ENCODE measurements around the gene COQ10B.

DNA sequence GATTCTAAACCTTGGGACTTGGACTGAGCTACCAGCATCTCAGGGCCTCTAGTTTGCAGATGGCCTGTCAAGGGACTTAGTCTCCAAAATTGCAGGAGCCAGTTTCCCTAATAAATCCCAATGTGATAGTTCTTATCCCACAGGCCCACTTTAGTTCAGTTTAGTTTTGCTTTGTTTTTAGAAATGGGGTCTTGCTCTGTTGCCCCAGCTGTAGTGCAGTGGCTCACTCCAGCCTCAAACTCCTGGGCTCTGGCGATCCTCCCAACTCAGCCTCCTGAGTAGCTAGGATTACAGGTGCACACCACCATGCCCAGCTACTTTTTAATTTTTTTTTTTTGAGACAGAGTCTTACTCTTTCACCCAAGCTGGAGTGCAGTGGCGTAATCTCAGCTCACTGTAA, 16.0 kb upstream of the COQ10B start:
- TF ChIP-seq POLR2AphosphoS5 (IDR thresholded peaks at IDR 0.05; ENCODE audit: low read depth, low read length): no peak
- no peak for TF ChIP-seq CTCF (IDR thresholded peaks at IDR 0.05)
- TF ChIP-seq TCF7L2 (IDR thresholded peaks at IDR 0.05; ENCODE audit: low read depth, low read length): no peak

All from Panc1 (cell line).